Right lobe of liver (tissue), 6 donors: ENCODE results near the gene CFAP92. TPM values are rescaled to one million over a fixed set of nuclear protein-coding genes. Genes with fewer than 3 reads are reported as not detected.
A peak's percentile ranks its signal among the peaks of the same experiment; 100 is the strongest.

Experiments
- ATAC-seq, 4 donors: fragments of 200-7000 bp; cut with Tn5 transposase; one replicate each; pipeline ENCODE4 v1.9.1; 2020; ENCODE audit warnings: mild to moderate bottlenecking in 4 of 4, moderate library complexity in 4 of 4
- DNase-seq, 3 donors: peaks; one replicate each; pipeline ENCODE4 v3.0.0-alpha.2; 2020
- H3K27ac ChIP-seq, 3 donors: fragments of 200-600 bp; one replicate each; pipeline ENCODE4 v1.8.0; 2022
- H3K27me3 ChIP-seq, 2 donors: fragments of 200-600 bp; one replicate each; pipeline ENCODE4 v1.8.0; 2022
- H3K36me3 ChIP-seq, 4 donors: fragments of 200-600 bp; sonication (generic) in 1 of 4; one replicate each; pipeline versions ENCODE4 v1.5.1 to v1.8.0; 2017 to 2022; ENCODE audit warnings: control low read depth in 1 of 4
- H3K4me1 ChIP-seq, 4 donors: fragments of 200-600 bp; sonication (generic) in 1 of 4; one replicate each; pipeline versions ENCODE4 v1.5.1 to v1.8.0; 2017 to 2022; ENCODE audit warnings: control low read depth in 1 of 4
- H3K4me3 ChIP-seq, 3 donors: fragments of 200-600 bp; one replicate each; pipeline ENCODE4 v1.8.0; 2022
- H3K9me3 ChIP-seq, 4 donors: fragments of 200-600 bp; sonication (generic) in 1 of 4; one replicate each; pipeline versions ENCODE4 v1.5.1 to v1.8.0; 2017 to 2022; ENCODE audit warnings: control low read depth in 1 of 4
- POLR2A ChIP-seq: fragments of 450-650 bp; IDR thresholded peaks from one replicate; pipeline ENCODE4 v1.6.1; 2017; ENCODE audit warnings: antibody characterized with exemption, mild to moderate bottlenecking
- WGBS: methylation state at CpG from one replicate; pipeline ENCODE4 v1.1.6; 2018; ENCODE audit warnings: low coverage, low lambda C conversion rate; ENCODE audit not compliant: insufficient coverage; ENCODE audit errors: missing lambda C conversion rate; 5-methylcytosine and 5-hydroxymethylcytosine counted together
- intact Hi-C, 2 donors: fragments of 100-400 bp; cut with DNase I; formaldehyde crosslinking; loops; one replicate each; pipeline versions ENCODE4 v1.11.2 to v1.14.1; 2022
- long read RNA-seq: library from polyadenylated mRNA; unstranded; transcript quantifications from one replicate; pipeline ENCODE4 v2.0.0, GENCODE V29; 2019
- total RNA-seq, 6 experiments: library from RNA; depleted of rRNA in 2 of 6; stranded (reverse); fragments of >200 nt in 2 of 6; fragmentation: NEBNext Ultra II Directional in 3 of 6; extraction: Animal tissue kit (Norgen Biotek cat#: 25700) in 3 of 6; gene quantifications; one replicate each; pipeline versions ENCODE4 v1.1.0 to v1.2.4, GENCODE V29; 2016 to 2023
- TF ChIP-seq, protein P1 (sequence below), 4 donors: fragments of 200-600 bp in 3 of 4; fragments of 450-650 bp in 1 of 4; IDR thresholded peaks; one replicate each; pipeline versions ENCODE4 v1.5.1 to v1.8.0; 2016 to 2022; ENCODE audit warnings: antibody characterized with exemption in 4 of 4, mild to moderate bottlenecking in 2 of 4
- donor health status: DM: no; HTN: yes; CAD: no.
- donor health status: DM: no; HTN: no; CAD: no.
- donor health status: DM: no; HTN: no; CAD: no.
- donor health status: DM: no; HTN: yes; CAD: no.
- donor health status: DM: no; HTN: yes; CAD: no.

CFAP92 gene, protein sequence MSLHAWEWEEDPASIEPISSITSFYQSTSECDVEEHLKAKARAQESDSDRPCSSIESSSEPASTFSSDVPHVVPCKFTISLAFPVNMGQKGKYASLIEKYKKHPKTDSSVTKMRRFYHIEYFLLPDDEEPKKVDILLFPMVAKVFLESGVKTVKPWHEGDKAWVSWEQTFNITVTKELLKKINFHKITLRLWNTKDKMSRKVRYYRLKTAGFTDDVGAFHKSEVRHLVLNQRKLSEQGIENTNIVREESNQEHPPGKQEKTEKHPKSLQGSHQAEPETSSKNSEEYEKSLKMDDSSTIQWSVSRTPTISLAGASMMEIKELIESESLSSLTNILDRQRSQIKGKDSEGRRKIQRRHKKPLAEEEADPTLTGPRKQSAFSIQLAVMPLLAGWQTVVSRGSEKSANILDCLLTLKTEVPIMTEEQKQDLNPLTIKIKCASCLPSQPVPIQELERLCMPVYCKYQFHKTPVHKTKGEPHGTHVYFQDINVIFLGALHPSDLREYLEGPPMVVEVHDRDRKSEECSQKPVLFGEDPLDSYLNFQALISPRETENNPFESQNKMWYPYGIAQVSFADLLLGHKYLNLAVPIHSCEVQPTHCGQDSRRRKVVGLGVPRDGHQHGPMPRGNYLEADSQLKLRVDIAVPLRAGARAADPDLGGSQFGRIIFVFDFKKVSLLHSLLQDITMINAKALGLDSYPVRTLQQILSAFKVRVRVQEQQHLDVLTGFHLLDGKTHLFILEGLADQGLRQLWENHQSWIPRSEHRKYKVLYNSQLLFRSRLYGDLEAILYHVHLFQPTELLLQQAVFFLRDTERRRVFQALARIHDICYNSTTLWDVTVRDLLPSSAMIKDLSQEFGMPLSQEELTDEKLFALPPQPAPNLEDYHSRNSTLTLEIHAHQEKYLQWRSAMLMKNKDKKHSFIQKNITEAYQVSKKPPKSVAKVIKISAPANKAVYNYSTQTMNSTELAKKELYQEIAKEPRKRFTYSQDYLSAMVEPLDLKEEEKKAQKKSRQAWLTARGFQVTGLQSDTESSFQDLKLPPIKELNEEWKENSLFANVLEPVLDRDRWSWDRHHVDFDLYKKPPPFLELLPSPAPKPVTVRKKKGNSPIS
- total RNA-seq: under 1 TPM in 4 of 6 experiments, not detected in 2; 0.05 to 0.21 (median 0.08) TPM
- long read RNA-seq: 0 reads

DNA sequence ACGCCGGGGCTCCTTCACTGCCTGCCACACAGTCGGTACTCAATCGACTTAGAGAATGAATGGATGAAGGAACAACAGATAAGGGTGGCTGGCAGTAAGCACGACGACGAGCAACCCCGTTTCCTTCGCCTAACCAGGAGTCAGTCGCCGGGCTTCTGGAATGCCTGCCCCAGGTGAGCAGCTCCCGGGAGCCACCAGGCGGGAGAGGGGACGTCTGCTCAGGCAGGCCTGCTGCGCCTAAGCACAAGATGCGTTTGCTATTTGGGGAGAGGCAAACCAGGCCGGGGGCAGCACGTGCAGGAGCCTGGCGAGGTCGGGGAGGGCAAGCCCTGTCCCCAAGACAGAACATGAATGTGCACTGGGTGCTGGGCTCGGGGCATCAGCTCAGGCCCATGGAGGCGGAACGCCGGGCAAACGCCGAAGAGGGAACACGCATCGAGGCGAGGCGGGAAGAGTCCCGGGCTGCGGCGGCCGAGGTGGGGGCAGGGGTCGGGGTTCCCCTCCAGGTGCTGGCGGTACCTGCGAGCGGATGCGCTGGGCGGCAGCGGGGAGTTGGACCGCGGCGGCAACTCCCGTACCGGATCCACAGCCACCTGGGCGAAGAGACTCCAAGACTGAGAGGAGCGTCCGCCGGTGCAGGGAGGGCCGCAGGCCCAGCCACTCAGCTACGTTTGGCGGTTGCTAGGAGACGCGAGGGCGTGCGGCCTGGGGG lies at the start of gene CFAP92:
Gene CFAP92 (minus strand): TSS at position 616 of the 712 bp plus-strand sequence. CDS start 772 bp downstream, outside the sequence.
- peaks cover 0 to 8% (median 0%) of the 10 kb centered on the region in 4 donors for H3K4me1 ChIP-seq
- H3K27ac ChIP-seq: no peak within 1 kb of the TSS
- H3K4me3 ChIP-seq: peak within 1 kb of the TSS; percentile 27 to 40 (median 28)
- no peaks in the 10 kb centered on the region for H3K36me3 ChIP-seq
- intact Hi-C loops: no loop called here
- ATAC-seq (peak; percentile 96 to 99 (median 98)), DNase-seq (peak; percentile 86 to 92 (median 87))
- no peaks in the 10 kb centered on the region for H3K9me3 ChIP-seq
- no peak for TF ChIP-seq POLR2A
- TF ChIP-seq, protein P1, sequence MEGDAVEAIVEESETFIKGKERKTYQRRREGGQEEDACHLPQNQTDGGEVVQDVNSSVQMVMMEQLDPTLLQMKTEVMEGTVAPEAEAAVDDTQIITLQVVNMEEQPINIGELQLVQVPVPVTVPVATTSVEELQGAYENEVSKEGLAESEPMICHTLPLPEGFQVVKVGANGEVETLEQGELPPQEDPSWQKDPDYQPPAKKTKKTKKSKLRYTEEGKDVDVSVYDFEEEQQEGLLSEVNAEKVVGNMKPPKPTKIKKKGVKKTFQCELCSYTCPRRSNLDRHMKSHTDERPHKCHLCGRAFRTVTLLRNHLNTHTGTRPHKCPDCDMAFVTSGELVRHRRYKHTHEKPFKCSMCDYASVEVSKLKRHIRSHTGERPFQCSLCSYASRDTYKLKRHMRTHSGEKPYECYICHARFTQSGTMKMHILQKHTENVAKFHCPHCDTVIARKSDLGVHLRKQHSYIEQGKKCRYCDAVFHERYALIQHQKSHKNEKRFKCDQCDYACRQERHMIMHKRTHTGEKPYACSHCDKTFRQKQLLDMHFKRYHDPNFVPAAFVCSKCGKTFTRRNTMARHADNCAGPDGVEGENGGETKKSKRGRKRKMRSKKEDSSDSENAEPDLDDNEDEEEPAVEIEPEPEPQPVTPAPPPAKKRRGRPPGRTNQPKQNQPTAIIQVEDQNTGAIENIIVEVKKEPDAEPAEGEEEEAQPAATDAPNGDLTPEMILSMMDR (IDR thresholded peaks at IDR 0.05): no peak
- 14% methylated on average over 7 of the region's 57 CpGs for WGBS
- peaks cover 0 to 14% of the 10 kb centered on the region in 2 donors for H3K27me3 ChIP-seq

DNA sequence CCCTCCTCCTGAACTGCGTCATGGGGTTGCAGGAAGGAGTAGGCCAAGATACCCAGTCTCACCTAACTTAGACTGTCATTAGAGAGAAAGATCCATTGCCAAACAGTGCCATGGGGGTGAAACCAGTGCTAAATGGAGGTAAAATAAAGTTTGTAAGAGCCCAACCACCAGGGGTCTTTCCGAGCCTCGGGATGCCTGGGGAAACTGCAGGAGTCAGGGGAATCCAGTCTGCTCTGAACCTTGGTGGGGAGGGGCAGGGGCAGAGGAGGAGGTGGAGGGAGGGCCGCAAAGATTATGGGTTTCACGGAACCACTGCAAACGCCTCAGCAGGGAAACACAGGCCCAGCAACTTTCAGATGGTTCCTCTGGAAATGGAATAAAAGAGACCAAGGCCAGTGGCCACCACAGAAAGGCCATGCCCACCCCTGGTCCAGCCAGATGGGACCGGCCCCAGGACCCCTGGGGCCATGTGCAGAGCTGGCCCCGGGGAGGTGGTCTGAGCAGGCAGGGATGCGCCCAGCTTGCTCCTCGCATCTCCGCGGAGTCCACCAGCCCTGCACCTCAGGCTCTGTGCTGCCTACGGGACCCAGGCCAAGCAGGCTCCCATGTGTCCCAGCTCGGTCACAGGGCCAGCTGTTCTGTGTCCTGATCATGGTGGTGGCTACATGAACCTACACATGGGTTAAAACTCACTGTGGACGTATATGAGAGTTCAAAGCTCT lies 46.9 kb upstream of the CFAP92 start:
- intact Hi-C loops: no loop called here
- Histone ChIP-seq H3K27me3 (no peaks in the 10 kb centered on the region), H3K27ac (no peak overlapping the region), H3K36me3 (no peaks in the 10 kb centered on the region), H3K9me3 (no peaks in the 10 kb centered on the region), H3K4me3 (no peak overlapping the region), H3K4me1 (peaks cover 0 to 4% (median 0%) of the 10 kb centered on the region in 4 donors)
- 85% methylated on average over 8 of the region's 15 CpGs for WGBS
- DNase-seq (no peak), ATAC-seq (peak in 1 of 4 donors; percentile 29)
- TF ChIP-seq POLR2A: no peak
- TF ChIP-seq, protein P1 (IDR thresholded peaks at IDR 0.05): no peak

DNA sequence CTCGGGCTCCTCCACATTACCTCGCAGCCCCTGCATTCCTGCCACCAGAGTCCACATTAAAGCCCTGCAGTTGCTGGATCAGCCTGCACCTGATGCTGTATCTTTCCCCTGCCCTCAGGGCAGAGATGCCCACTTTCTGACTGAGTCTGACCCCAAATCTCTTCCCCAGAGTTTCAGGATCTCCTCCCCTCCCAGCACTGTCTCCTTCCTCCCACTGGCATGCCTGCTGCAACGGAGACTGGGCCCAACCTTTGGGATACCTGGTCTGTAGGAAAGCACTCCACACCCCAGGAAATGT lies 46.1 kb upstream of the CFAP92 start:
- Histone ChIP-seq H3K9me3 (no peaks in the 10 kb centered on the region), H3K4me3 (no peak overlapping the region), H3K4me1 (no peaks in the 10 kb centered on the region), H3K36me3 (no peaks in the 10 kb centered on the region), H3K27ac (no peak overlapping the region), H3K27me3 (no peaks in the 10 kb centered on the region)
- WGBS: 75% methylated on average over 2 of the region's 3 CpGs
- ATAC-seq: no peak
- no peak for TF ChIP-seq POLR2A
- TF ChIP-seq, protein P1 (IDR thresholded peaks at IDR 0.05): no peak
- intact Hi-C loops: no loop called here
- no peak for DNase-seq
